ENCODE data around the gene RERE. TPM values are rescaled to one million over a fixed set of nuclear protein-coding genes. Genes with fewer than 3 reads are reported as not detected.

RERE gene
- total RNA-seq, 4 donors from 2014 or later: 86.4 to 111 (median 103) TPM

- Histone ChIP-seq H3K36me3 (peaks cover 0 to 91% (median 27%) of the 10 kb centered on the region in 3 donors), H3K4me3 (no peak overlapping the region), H3K4me1 (peaks cover 0 to 28% (median 7%) of the 10 kb centered on the region in 4 donors), H3K27me3 (no peaks in the 10 kb centered on the region), H3K27ac (peak overlapping the region in 2 of 4 donors; percentile 61 to 72), H3K9me3 (no peaks in the 10 kb centered on the region)
- WGBS, 2 donors: 62 to 66% methylated on average over 12 of the region's 12 CpGs
- TF ChIP-seq CTCF (IDR thresholded peaks at IDR 0.05): peak; percentile 57 to 80 (median 62)
- TF ChIP-seq POLR2A (IDR thresholded peaks at IDR 0.05): no peak
- TF ChIP-seq EP300 (IDR thresholded peaks at IDR 0.05): peak in 1 of 2 donors; percentile 5
- DNase-seq (ENCODE audit: low spot score in 2 of 2): peak in 1 of 2 donors; percentile 79
Observed at GRCh38 chr1:8858888-8859706, 41.7 kb upstream of the RERE start.

GRCh38 chr1:8858112-8858668, 40.8 kb upstream of the RERE start:
- WGBS, 2 donors: 27 to 49% methylated on average over 2 of the region's 2 CpGs
- Histone ChIP-seq H3K4me1 (peaks cover 0 to 28% (median 7%) of the 10 kb centered on the region in 4 donors), H3K27me3 (no peaks in the 10 kb centered on the region), H3K36me3 (peaks cover 0 to 85% (median 18%) of the 10 kb centered on the region in 3 donors), H3K4me3 (no peak overlapping the region), H3K27ac (peak overlapping the region in 2 of 4 donors; percentile 29 to 72), H3K9me3 (no peaks in the 10 kb centered on the region)
- TF ChIP-seq POLR2A (IDR thresholded peaks at IDR 0.05) (no peak), EP300 (IDR thresholded peaks at IDR 0.05) (peak in 1 of 2 donors; percentile 45), CTCF (IDR thresholded peaks at IDR 0.05) (no peak)
- peak in 1 of 2 donors; percentile 26 for DNase-seq (ENCODE audit: low spot score in 2 of 2)

- no peak overlapping the region for H3K27ac ChIP-seq
- H3K4me3 ChIP-seq: no peak overlapping the region
- H3K9me3 ChIP-seq: no peaks in the 10 kb centered on the region
- peaks cover 0 to 71% (median 8%) of the 10 kb centered on the region in 3 donors for H3K36me3 ChIP-seq
- 85 to 89% methylated on average over 14 of the region's 14 CpGs for WGBS, 2 donors
- TF ChIP-seq POLR2A (IDR thresholded peaks at IDR 0.05): no peak
- no peaks in the 10 kb centered on the region for H3K27me3 ChIP-seq
- no peak for DNase-seq (ENCODE audit: low spot score in 2 of 2)
- H3K4me1 ChIP-seq: peaks cover 0 to 28% (median 7%) of the 10 kb centered on the region in 4 donors
Observed at GRCh38 chr1:8856689-8857412, 39.4 kb upstream of the RERE start.

GRCh38 chr1:8854240-8854639, 36.8 kb upstream of the RERE start:
- H3K4me1 ChIP-seq: peaks cover 0 to 18% (median 6%) of the 10 kb centered on the region in 4 donors
- 82 to 98% methylated on average over 5 to 7 of the region's 7 CpGs for WGBS, 2 donors
- H3K9me3 ChIP-seq: no peaks in the 10 kb centered on the region
- TF ChIP-seq POLR2A (IDR thresholded peaks at IDR 0.05) (no peak), CTCF (IDR thresholded peaks at IDR 0.05) (no peak), EP300 (IDR thresholded peaks at IDR 0.05) (no peak)
- peaks cover 0 to 46% (median 0%) of the 10 kb centered on the region in 3 donors for H3K36me3 ChIP-seq
- H3K27ac ChIP-seq: no peak overlapping the region
- no peaks in the 10 kb centered on the region for H3K27me3 ChIP-seq
- DNase-seq (ENCODE audit: low spot score in 2 of 2): no peak
- no peak overlapping the region for H3K4me3 ChIP-seq

- Histone ChIP-seq H3K9me3 (no peaks in the 10 kb centered on the region), H3K27me3 (no peaks in the 10 kb centered on the region), H3K36me3 (peaks cover 0 to 17% (median 0%) of the 10 kb centered on the region in 3 donors), H3K4me3 (no peak overlapping the region), H3K27ac (no peak overlapping the region), H3K4me1 (peaks cover 0 to 16% (median 2%) of the 10 kb centered on the region in 4 donors)
- TF ChIP-seq POLR2A (IDR thresholded peaks at IDR 0.05) (no peak), EP300 (IDR thresholded peaks at IDR 0.05) (no peak), CTCF (IDR thresholded peaks at IDR 0.05) (no peak)
- DNase-seq (ENCODE audit: low spot score in 2 of 2): no peak
- WGBS, 2 donors: 95 to 97% methylated on average over 5 of the region's 5 CpGs
Observed at GRCh38 chr1:8851060-8851459, 33.6 kb upstream of the RERE start.
